ENCODE measurements around the gene KCNQ1OT1. TPM values are rescaled to one million over a fixed set of nuclear protein-coding genes. Genes with fewer than 3 reads are reported as not detected.
A peak's percentile ranks its signal among the peaks of the same experiment; 100 is the strongest.

KCNQ1OT1 gene
- total and polyA plus RNA-seq, 4 donors: 0.05 to 4.9 (median 0.61) TPM

DNA sequence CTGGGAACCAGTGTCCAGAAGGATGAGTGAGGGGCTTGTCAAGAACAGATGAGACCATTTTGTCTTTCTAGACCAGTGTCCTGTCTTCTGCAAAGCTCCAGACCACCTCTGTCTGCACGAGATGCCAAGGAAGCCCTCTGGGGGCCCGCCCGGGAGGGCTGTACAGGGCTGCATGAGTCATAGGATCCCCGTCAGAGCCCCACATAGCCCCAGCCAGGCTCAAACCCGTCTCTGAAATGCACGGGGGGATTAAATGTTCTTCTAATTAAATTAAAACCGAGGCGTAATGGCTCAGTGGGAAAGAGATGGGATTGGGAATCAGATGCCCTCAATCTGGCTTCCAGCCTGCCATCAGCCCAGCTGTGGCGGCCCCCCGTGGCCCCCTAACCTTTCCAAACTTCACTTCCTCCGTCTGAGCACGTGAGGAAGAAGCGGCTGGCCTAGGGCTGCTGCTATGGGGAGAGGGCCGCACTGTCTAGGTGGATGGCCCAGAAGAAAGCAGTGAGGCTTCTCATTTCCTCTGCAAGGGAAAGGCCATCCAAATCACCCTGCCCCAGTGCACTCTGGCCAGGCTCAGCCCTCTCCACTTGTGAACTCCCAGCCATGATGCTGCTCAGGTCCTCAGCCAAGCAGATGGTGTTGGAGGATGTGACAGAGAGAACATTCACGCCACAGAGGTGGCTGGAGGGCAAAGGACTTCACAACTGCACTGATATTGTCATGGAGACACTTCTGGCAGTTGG is 32.8 kb downstream of the KCNQ1OT1 start:
- H3K9me3 ChIP-seq (ENCODE audit: control insufficient read depth in 4 of 4, low read length in 3 of 4): peaks cover 0 to under 1% (median 0%) of the 10 kb centered on the region in 4 donors
- no peak overlapping the region for H3K9ac ChIP-seq (ENCODE audit: low read depth in 1 of 2, low read length in 2 of 2)
- H3K36me3 ChIP-seq (ENCODE audit: control insufficient read depth in 4 of 4, insufficient read depth in 3 of 4, low read depth in 1 of 4, low read length in 3 of 4): peaks cover 0 to 3% (median 0%) of the 10 kb centered on the region in 4 donors
- no peaks in the 10 kb centered on the region for H3K27me3 ChIP-seq (ENCODE audit: control insufficient read depth in 4 of 4, insufficient read depth in 4 of 4, low read length in 3 of 4)
- WGBS: 88% methylated on average over 15 of the region's 15 CpGs
- no peak overlapping the region for H3K27ac ChIP-seq (ENCODE audit: low read depth in 1 of 2, low read length in 2 of 2)
- DNase-seq (ENCODE audit: low spot score): no peak
- H3K4me1 ChIP-seq (ENCODE audit: control insufficient read depth in 4 of 4, insufficient read depth in 4 of 4, low read length in 3 of 4): peaks cover 0 to 5% (median 0%) of the 10 kb centered on the region in 4 donors
- H3K4me3 ChIP-seq (ENCODE audit: low read depth in 1 of 3, low read length in 3 of 3): no peak overlapping the region
- TF ChIP-seq RXRA (IDR thresholded peaks at IDR 0.05) (peak in 1 of 2 donors; percentile 8), RAD21 (IDR thresholded peaks at IDR 0.05) (no peak)

- H3K9ac ChIP-seq (ENCODE audit: low read depth in 1 of 2, low read length in 2 of 2): no peak overlapping the region
- WGBS: 92% methylated on average over 6 of the region's 6 CpGs
- TF ChIP-seq, protein P1, sequence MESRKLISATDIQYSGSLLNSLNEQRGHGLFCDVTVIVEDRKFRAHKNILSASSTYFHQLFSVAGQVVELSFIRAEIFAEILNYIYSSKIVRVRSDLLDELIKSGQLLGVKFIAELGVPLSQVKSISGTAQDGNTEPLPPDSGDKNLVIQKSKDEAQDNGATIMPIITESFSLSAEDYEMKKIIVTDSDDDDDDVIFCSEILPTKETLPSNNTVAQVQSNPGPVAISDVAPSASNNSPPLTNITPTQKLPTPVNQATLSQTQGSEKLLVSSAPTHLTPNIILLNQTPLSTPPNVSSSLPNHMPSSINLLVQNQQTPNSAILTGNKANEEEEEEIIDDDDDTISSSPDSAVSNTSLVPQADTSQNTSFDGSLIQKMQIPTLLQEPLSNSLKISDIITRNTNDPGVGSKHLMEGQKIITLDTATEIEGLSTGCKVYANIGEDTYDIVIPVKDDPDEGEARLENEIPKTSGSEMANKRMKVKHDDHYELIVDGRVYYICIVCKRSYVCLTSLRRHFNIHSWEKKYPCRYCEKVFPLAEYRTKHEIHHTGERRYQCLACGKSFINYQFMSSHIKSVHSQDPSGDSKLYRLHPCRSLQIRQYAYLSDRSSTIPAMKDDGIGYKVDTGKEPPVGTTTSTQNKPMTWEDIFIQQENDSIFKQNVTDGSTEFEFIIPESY (IDR thresholded peaks at IDR 0.05): no peak
- TF ChIP-seq YY1 (IDR thresholded peaks at IDR 0.05): no peak
- no peaks in the 10 kb centered on the region for H3K27me3 ChIP-seq (ENCODE audit: control insufficient read depth in 4 of 4, insufficient read depth in 4 of 4, low read length in 3 of 4)
- peaks cover 0 to 2% (median 1%) of the 10 kb centered on the region in 4 donors for H3K9me3 ChIP-seq (ENCODE audit: control insufficient read depth in 4 of 4, low read length in 3 of 4)
- H3K36me3 ChIP-seq (ENCODE audit: control insufficient read depth in 4 of 4, insufficient read depth in 3 of 4, low read depth in 1 of 4, low read length in 3 of 4): peaks cover 0 to 3% (median 0%) of the 10 kb centered on the region in 4 donors
- DNase-seq (ENCODE audit: low spot score): peak; percentile 28
- no peak overlapping the region for H3K4me3 ChIP-seq (ENCODE audit: low read depth in 1 of 3, low read length in 3 of 3)
- H3K4me1 ChIP-seq (ENCODE audit: control insufficient read depth in 4 of 4, insufficient read depth in 4 of 4, low read length in 3 of 4): peaks cover 0 to 5% (median 0%) of the 10 kb centered on the region in 4 donors
- H3K27ac ChIP-seq (ENCODE audit: low read depth in 1 of 2, low read length in 2 of 2): no peak overlapping the region
Observed at GRCh38 chr11:2666401-2666741, 33.4 kb downstream of the KCNQ1OT1 start.

GRCh38 chr11:2665526-2666400 is 34.0 kb downstream of the KCNQ1OT1 start:
- H3K9me3 ChIP-seq (ENCODE audit: control insufficient read depth in 4 of 4, low read length in 3 of 4): peaks cover under 1 to 5% (median 3%) of the 10 kb centered on the region in 4 donors
- DNase-seq (ENCODE audit: low spot score): peak; percentile 22
- no peak overlapping the region for H3K9ac ChIP-seq (ENCODE audit: low read depth in 1 of 2, low read length in 2 of 2)
- H3K4me3 ChIP-seq (ENCODE audit: low read depth in 1 of 3, low read length in 3 of 3): no peak overlapping the region
- H3K27ac ChIP-seq (ENCODE audit: low read depth in 1 of 2, low read length in 2 of 2): no peak overlapping the region
- no peaks in the 10 kb centered on the region for H3K27me3 ChIP-seq (ENCODE audit: control insufficient read depth in 4 of 4, insufficient read depth in 4 of 4, low read length in 3 of 4)
- peaks cover 0 to 5% (median 0%) of the 10 kb centered on the region in 4 donors for H3K4me1 ChIP-seq (ENCODE audit: control insufficient read depth in 4 of 4, insufficient read depth in 4 of 4, low read length in 3 of 4)
- 92% methylated on average over 11 of the region's 11 CpGs for WGBS
- H3K36me3 ChIP-seq (ENCODE audit: control insufficient read depth in 4 of 4, insufficient read depth in 3 of 4, low read depth in 1 of 4, low read length in 3 of 4): peaks cover 0 to 3% (median 0%) of the 10 kb centered on the region in 4 donors
- TF ChIP-seq, protein P2, sequence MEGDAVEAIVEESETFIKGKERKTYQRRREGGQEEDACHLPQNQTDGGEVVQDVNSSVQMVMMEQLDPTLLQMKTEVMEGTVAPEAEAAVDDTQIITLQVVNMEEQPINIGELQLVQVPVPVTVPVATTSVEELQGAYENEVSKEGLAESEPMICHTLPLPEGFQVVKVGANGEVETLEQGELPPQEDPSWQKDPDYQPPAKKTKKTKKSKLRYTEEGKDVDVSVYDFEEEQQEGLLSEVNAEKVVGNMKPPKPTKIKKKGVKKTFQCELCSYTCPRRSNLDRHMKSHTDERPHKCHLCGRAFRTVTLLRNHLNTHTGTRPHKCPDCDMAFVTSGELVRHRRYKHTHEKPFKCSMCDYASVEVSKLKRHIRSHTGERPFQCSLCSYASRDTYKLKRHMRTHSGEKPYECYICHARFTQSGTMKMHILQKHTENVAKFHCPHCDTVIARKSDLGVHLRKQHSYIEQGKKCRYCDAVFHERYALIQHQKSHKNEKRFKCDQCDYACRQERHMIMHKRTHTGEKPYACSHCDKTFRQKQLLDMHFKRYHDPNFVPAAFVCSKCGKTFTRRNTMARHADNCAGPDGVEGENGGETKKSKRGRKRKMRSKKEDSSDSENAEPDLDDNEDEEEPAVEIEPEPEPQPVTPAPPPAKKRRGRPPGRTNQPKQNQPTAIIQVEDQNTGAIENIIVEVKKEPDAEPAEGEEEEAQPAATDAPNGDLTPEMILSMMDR (IDR thresholded peaks at IDR 0.05; ENCODE audit: low read depth, low read length, missing input control): no peak
- TF ChIP-seq RXRA (IDR thresholded peaks at IDR 0.05): no peak
- TF ChIP-seq, protein P1 (IDR thresholded peaks at IDR 0.05): no peak
- no peak for TF ChIP-seq GABPA (IDR thresholded peaks at IDR 0.05 in 1 of 2, conservative IDR thresholded peaks at IDR 0.05 in 1 of 2)
- no peak for TF ChIP-seq EGR1 (IDR thresholded peaks at IDR 0.05; ENCODE audit: low read depth in 2 of 2)
- TF ChIP-seq HNF4A (conservative IDR thresholded peaks at IDR 0.05): no peak
- TF ChIP-seq, protein P3, sequence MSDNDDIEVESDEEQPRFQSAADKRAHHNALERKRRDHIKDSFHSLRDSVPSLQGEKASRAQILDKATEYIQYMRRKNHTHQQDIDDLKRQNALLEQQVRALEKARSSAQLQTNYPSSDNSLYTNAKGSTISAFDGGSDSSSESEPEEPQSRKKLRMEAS (IDR thresholded peaks at IDR 0.05): no peak
- TF ChIP-seq RAD21 (IDR thresholded peaks at IDR 0.05): no peak
- TF ChIP-seq REST (IDR thresholded peaks at IDR 0.05): no peak
- no peak for TF ChIP-seq SP1 (IDR thresholded peaks at IDR 0.05)
- no peak for TF ChIP-seq NR2F2 (IDR thresholded peaks at IDR 0.05)
- TF ChIP-seq ATF3 (IDR thresholded peaks at IDR 0.05): no peak
- TF ChIP-seq FOXA2 (IDR thresholded peaks at IDR 0.05): no peak
